MG63 (cell line): ENCODE data around the gene DAW1. TPM values are rescaled to one million over a fixed set of nuclear protein-coding genes. Genes with fewer than 3 reads are reported as not detected.
A peak's percentile ranks its signal among the peaks of the same experiment; 100 is the strongest.
"Not testable (repeated sequence)": the region's sequence is repeated elsewhere in the genome, so short reads cannot be mapped to it uniquely, and the experiment has no call there.

Experiments used
- DNase-seq: peaks from one replicate; pipeline ENCODE4 v3.0.0-alpha.2; 2020
- H3K27me3 ChIP-seq: fragments of 250-450 bp; sonication (Bioruptor Pico); 2 replicates; pipeline ENCODE4 v1.5.1; 2020; ENCODE audit warnings: mild to moderate bottlenecking, moderate library complexity
- H3K36me3 ChIP-seq: fragments of 250-450 bp; sonication (Bioruptor Pico); 2 replicates; pipeline ENCODE4 v1.5.1; 2020; ENCODE audit warnings: mild to moderate bottlenecking, moderate library complexity
- H3K4me3 ChIP-seq: fragments of 250-450 bp; sonication (Bioruptor Pico); 2 replicates; pipeline ENCODE4 v1.5.1; 2020; ENCODE audit warnings: mild to moderate bottlenecking, moderate library complexity
- H3K9me3 ChIP-seq: fragments of 250-450 bp; sonication (Bioruptor Pico); 2 replicates; pipeline ENCODE4 v1.5.1; 2020; ENCODE audit warnings: mild to moderate bottlenecking, moderate library complexity
- total RNA-seq: library from RNA; depleted of rRNA; stranded (reverse); fragments of >200 nt; shearing (Covaris generic); gene quantifications from 2 replicates; pipeline ENCODE4 v1.2.3, GENCODE V29; 2014; ENCODE audit warnings: low replicate concordance

DAW1 gene
- total RNA-seq, 1 experiment from 2014 or later, result 8.5 TPM

DNA sequence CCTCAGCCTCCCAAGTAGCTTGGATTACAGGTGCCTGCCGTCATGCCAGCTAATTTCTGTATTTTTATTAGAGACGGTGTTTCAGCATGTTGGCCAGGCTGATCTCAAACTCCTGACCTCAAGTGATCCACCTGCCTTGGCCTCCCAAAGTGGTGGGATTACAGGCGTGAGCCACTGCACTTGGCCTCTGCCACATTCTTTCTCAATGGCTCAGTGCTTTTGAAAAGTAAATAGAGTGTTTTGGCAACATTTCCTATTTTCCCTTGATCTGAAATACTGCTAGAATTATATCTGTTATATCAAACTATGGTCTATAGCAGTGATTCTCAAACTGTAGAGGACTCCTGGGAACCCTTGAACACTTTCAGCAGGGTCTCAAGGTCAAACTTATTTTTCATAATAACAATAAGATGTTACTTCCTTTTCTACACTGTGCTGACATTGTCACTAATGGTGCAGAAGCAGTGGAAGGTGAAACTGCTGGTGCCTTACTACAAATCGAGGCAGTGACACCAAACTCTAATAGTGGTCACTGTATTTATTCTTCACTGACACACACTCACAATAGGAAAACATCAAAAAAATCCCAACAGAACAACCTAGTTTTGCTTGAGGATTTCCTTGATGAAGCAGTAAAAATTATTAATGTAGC, 10.6 kb downstream of the DAW1 start:
- no peak overlapping the region for H3K4me3 ChIP-seq
- peak; percentile 71 for DNase-seq
- no peaks in the 10 kb centered on the region for H3K27me3 ChIP-seq
- H3K36me3 ChIP-seq, result peaks cover 3% of the 10 kb centered on the region; the same call in 1 of the 2 replicates
- H3K9me3 ChIP-seq, result no peaks in the 10 kb centered on the region; the same call in 1 of the 2 replicates

GRCh38 chr2:227884511-227884947, 13.1 kb downstream of the DAW1 start:
- Histone ChIP-seq H3K9me3 (no peaks in the 10 kb centered on the region; the same call in 1 of the 2 replicates), H3K4me3 (no peak overlapping the region), H3K36me3 (peaks cover 3% of the 10 kb centered on the region; the same call in 1 of the 2 replicates), H3K27me3 (no peaks in the 10 kb centered on the region)
- peak; percentile 59 for DNase-seq

DNA sequence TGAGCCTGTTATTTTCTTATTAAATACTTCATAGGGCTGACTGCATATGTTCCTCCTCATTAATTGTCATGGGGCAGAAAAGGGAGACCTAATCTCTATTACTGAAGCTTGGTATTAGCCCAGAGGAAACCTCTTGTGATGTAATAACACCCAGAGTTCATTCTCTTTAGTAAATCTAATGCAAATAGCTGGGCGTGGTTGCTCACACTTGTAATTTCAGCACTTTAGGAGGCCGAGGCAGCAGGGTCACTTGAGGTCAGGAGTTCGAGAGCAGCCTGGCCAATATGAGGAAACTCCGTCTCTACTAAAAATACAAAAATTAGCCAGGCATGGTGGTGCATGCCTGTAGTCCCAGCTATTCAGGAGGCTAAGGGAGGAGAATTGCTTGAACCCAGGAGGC, 14.7 kb downstream of the DAW1 start:
- Histone ChIP-seq H3K9me3 (no peaks in the 10 kb centered on the region; the same call in 1 of the 2 replicates), H3K27me3 (no peaks in the 10 kb centered on the region), H3K36me3 (peaks cover 3% of the 10 kb centered on the region; the same call in 1 of the 2 replicates), H3K4me3 (no peak overlapping the region)
- no peak for DNase-seq

DNA sequence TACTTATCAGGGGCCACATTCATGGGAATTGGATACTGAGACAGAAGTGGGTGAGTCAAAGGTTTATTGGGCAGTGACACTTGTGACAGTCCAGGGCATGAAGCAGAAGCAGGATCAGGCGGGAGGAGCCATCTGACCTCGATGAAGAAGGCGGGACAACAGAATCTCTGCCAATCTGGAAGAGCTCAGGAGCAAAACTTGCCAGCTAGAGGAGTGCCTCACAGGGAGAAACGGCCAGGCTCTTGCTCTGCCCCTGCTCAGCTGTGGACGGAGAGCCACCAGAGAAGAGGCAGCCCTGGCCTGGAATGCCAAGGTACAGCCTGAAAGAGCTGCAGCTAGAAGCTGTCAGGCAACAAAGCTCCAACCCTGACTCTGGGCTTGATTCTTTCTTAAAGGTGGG, 16.9 kb downstream of the DAW1 start:
- Histone ChIP-seq H3K36me3 (no peaks in the 10 kb centered on the region; the same call in 1 of the 2 replicates), H3K27me3 (no peaks in the 10 kb centered on the region), H3K9me3 (no peaks in the 10 kb centered on the region; the same call in 1 of the 2 replicates), H3K4me3 (no peak overlapping the region)
- DNase-seq, result no peak

- no peak for DNase-seq
- no peaks in the 10 kb centered on the region for H3K36me3 ChIP-seq
- H3K9me3 ChIP-seq, result no peaks in the 10 kb centered on the region
Observed at GRCh38 chr2:227889336-227889735, 17.9 kb downstream of the DAW1 start.

DNA sequence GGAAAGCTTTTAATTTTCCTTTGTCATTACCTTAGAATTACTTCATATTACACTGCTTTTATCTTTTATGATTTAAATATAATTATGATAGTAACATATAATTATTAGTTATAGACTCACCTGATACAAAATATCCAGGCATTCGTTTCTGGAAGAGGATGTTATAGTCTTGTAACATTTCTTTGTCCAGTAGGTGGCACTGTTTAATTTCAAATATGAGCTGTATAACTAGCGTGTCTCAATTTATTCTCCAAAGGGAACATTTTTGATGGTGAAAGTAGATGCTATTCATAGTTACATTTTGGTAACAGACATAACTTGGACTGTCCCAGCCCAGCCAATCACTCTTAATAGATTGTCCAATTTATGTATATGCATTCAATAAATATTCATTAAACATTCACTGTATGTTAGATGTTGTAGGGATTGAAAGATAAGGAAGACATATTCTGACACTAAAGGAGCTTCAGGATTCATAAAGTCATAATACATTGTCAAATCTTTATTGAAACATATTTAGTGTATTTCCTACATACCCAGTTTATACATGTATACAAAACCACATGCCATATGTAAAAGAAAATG, 19.2 kb downstream of the DAW1 start:
- H3K4me3 ChIP-seq, result no peak overlapping the region

More at GRCh38 chr2:227889336-227889735, 17.9 kb downstream of the DAW1 start:
- Histone ChIP-seq H3K4me3 (no peak overlapping the region), H3K27me3 (no peaks in the 10 kb centered on the region)

GRCh38 chr2:227891673-227892072, 20.2 kb downstream of the DAW1 start:
- Histone ChIP-seq H3K27me3 (no peaks in the 10 kb centered on the region), H3K4me3 (no peak overlapping the region), H3K9me3 (no peaks in the 10 kb centered on the region), H3K36me3 (peaks cover 4% of the 10 kb centered on the region; the same call in 1 of the 2 replicates)
- DNase-seq, result no peak

More for the DNA sequence above, 19.2 kb downstream of the DAW1 start:
- no peaks in the 10 kb centered on the region for H3K27me3 ChIP-seq
- no peak for DNase-seq
- H3K9me3 ChIP-seq, result no peaks in the 10 kb centered on the region
- peaks cover 4% of the 10 kb centered on the region; the same call in 1 of the 2 replicates for H3K36me3 ChIP-seq

DNA sequence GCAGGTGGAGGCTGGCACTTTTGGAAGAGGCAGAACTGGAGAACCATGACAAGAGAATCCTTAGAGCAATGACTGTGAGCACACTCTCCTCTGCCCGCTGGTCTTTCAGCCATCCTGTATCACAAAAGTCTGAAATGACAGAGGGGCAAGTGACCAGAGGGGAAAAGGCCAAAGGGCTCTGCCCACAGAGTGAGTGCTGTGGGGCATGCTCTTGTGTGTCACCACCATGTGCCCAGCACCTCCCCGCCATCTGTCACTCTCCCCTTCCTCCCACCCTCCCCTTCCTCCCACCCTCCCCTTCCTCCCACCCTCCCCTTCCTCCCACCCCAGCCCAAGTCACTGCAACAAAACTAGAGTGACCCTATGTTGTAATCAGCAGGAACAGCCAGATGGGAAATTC, 31.9 kb downstream of the DAW1 start:
- DNase-seq, result no peak
- no peaks in the 10 kb centered on the region for H3K27me3 ChIP-seq
- H3K36me3 ChIP-seq, result peaks cover 3% of the 10 kb centered on the region; the same call in 1 of the 2 replicates
- no peak overlapping the region for H3K4me3 ChIP-seq
- no peaks in the 10 kb centered on the region for H3K9me3 ChIP-seq

GRCh38 chr2:227906991-227907390, 35.6 kb downstream of the DAW1 start:
- H3K36me3 ChIP-seq, result peaks cover 3% of the 10 kb centered on the region; the same call in 1 of the 2 replicates
- H3K9me3 ChIP-seq, result no peaks in the 10 kb centered on the region
- H3K27me3 ChIP-seq, result no peaks in the 10 kb centered on the region
- no peak for DNase-seq
- no peak overlapping the region for H3K4me3 ChIP-seq

- peaks cover 3% of the 10 kb centered on the region; the same call in 1 of the 2 replicates for H3K36me3 ChIP-seq
- H3K27me3 ChIP-seq, result no peaks in the 10 kb centered on the region
- DNase-seq, result no peak
- H3K4me3 ChIP-seq, result no peak overlapping the region
- H3K9me3 ChIP-seq, result no peaks in the 10 kb centered on the region
Observed at GRCh38 chr2:227908266-227909054, 37.0 kb downstream of the DAW1 start.

DNA sequence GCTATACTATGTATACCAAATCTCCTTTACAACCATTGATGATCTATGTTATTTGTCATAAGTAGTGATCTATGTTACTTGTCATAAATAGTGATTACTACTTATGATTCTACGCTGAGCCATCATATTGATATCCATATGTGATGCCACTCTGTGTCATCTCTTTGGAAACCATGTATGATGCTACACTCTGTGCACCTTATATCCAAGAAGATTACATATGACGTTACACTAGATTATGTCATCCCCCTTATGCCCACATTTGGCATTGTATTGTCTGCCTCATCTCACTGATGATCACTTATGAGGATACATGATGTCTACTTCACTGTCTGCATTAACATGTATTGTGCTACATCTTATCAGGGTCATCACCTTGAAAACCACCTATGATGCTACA, 42.9 kb downstream of the DAW1 start:
- Histone ChIP-seq H3K27me3 (no peaks in the 10 kb centered on the region), H3K4me3 (no peak overlapping the region), H3K36me3 (no peaks in the 10 kb centered on the region), H3K9me3 (no peaks in the 10 kb centered on the region)
- DNase-seq, result no peak

- H3K27me3 ChIP-seq, result no peaks in the 10 kb centered on the region
- H3K36me3 ChIP-seq, result no peaks in the 10 kb centered on the region
- H3K9me3 ChIP-seq, result no peaks in the 10 kb centered on the region
- no peak for DNase-seq
- no peak overlapping the region for H3K4me3 ChIP-seq
Observed at GRCh38 chr2:227921648-227922047, 50.2 kb downstream of the DAW1 start.

DNA sequence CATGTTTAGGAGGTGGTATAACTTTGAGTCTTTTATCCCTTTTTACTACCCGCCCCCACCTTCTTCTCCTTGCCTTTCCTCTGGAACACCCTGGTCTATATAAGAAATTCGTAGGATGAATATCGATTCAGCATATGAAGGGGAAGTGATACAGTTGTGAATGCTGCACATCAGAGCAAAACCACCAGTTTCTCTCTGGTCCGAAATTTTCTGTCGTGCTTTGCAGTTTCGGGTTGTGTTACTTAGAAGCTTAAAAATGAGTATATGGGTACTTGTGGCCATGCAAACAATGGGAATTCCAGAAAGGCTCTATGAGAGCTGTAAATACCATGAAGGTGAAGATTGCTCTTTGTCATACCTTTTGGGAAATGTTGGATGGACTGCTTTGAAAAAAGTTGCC, 60.6 kb downstream of the DAW1 start:
- H3K27me3 ChIP-seq, result no peaks in the 10 kb centered on the region
- no peak overlapping the region for H3K4me3 ChIP-seq
- no peaks in the 10 kb centered on the region for H3K36me3 ChIP-seq
- DNase-seq, result no peak
- peaks cover 6% of the 10 kb centered on the region for H3K9me3 ChIP-seq

DNA sequence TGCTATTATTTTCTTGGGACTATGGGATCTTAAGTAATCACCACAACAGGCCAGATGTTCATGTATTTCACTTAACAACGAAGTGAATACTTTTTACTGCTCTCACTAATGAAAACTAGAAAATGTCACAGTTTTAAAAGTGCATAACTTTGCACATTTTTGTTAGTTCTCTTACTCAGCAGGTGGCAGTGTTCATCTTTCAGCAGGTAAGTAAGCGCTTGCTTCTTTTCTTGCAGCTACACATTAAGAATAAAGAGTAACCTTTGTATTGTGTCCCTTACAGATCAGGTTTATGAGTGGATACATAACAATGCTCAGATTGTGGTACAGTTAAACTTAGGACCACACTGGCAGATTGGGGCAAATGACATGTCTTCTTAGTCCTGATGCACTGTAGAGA, 61.0 kb downstream of the DAW1 start:
- Histone ChIP-seq H3K4me3 (no peak overlapping the region), H3K27me3 (no peaks in the 10 kb centered on the region), H3K36me3 (no peaks in the 10 kb centered on the region), H3K9me3 (peaks cover 2% of the 10 kb centered on the region)
- DNase-seq, result no peak

GRCh38 chr2:227933884-227934283, 62.5 kb downstream of the DAW1 start:
- no peaks in the 10 kb centered on the region for H3K27me3 ChIP-seq
- no peaks in the 10 kb centered on the region for H3K9me3 ChIP-seq
- no peak overlapping the region for H3K4me3 ChIP-seq
- H3K36me3 ChIP-seq, result no peaks in the 10 kb centered on the region
- DNase-seq, result no peak

- H3K4me3 ChIP-seq, H3K36me3 ChIP-seq, H3K27me3 ChIP-seq, H3K9me3 ChIP-seq, DNase-seq: not testable (repeated sequence)
Observed at GRCh38 chr2:227936249-227936648, 64.8 kb downstream of the DAW1 start.
